Erythroblast (primary cell): ENCODE data around the gene HERC3.

ENCODE experiments used
- DNase-seq, 2 experiments: peaks; one replicate each; lab custom pipeline; 2025; lab: John Stamatoyannopoulos, UW
- GATA1 ChIP-seq: IDR thresholded peaks from 2 replicates; pipeline ENCODE4 v1.6.1; 2011; ENCODE audit warnings: low read depth, mild to moderate bottlenecking, control low read depth, low read length, moderate library complexity
- POLR2A ChIP-seq: IDR thresholded peaks from 2 replicates; pipeline ENCODE4 v1.6.1; 2011; ENCODE audit warnings: mild to moderate bottlenecking, low read length

Gene HERC3

GRCh38 chr4:88591787-88592599 lies at the start of gene HERC3:
Gene HERC3, plus strand, starts transcription at chr4:88592480. Its CDS starts 13,344 bp downstream, at chr4:88605824.
- TF ChIP-seq POLR2A (peak; percentile 4), GATA1 (no peak)
- peak; percentile 92 to 95 for DNase-seq

- DNase-seq = no peak
Measured at GRCh38 chr4:88549815-88550214, 42.5 kb upstream of the HERC3 start.

GRCh38 chr4:88567591-88567990 lies 24.7 kb upstream of the HERC3 start:
- no peak for DNase-seq
- no peak for TF ChIP-seq POLR2A
- TF ChIP-seq GATA1 = no peak

More at GRCh38 chr4:88549815-88550214, 42.5 kb upstream of the HERC3 start:
- TF ChIP-seq POLR2A (no peak), GATA1 (no peak)

GRCh38 chr4:88570001-88570400 lies 22.3 kb upstream of the HERC3 start:
- DNase-seq = no peak
- TF ChIP-seq GATA1 (no peak), POLR2A (no peak)

GRCh38 chr4:88573276-88573980 lies 18.9 kb upstream of the HERC3 start:
- no peak for DNase-seq
- no peak for TF ChIP-seq GATA1
- no peak for TF ChIP-seq POLR2A

DNA sequence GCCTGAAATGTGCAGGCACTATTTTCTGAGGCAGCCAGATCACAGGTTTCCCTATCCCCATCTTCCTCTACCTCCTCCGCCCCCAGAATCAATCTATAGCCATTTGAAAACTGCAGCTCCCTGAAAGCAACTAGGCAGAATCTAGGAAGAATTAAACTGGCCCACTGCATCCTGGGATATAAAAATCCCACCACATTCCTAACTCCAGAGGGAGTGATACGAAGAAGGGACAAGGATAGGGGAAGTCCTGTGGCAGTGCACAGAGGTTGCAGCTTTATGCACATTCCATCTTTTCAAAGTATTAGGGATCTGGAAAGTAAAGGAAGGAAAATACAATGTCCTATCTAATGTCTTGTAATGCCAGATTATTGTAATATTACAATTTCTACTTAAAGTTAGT lies 18.3 kb upstream of the HERC3 start:
- no peak for DNase-seq
- TF ChIP-seq GATA1 = no peak
- no peak for TF ChIP-seq POLR2A

DNA sequence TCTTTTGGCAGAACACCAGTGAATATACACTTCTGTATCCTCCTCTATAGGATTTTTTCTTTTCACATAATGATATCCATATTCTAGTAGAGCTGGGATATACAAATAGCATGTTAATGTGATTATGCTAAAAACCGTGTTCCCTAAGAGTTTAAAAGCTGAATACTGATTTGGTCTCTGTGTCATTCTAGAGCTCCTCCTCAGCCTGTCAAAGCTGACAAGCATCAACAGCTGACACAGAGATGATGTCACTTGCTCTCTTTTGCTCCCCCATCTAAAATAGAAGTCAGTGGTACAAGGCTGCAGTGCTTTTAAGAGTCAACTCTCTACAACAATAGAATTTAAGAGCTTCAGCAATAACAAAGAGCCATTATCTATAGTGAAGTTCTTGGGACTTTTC lies 17.1 kb upstream of the HERC3 start:
- TF ChIP-seq POLR2A (no peak), GATA1 (no peak)
- no peak for DNase-seq

- TF ChIP-seq GATA1 (no peak), POLR2A (no peak)
Measured at GRCh38 chr4:88582493-88582892, 9.8 kb upstream of the HERC3 start.

GRCh38 chr4:88583631-88584470 lies 8.4 kb upstream of the HERC3 start:
- TF ChIP-seq POLR2A (no peak), GATA1 (no peak)
- DNase-seq = no peak

More at GRCh38 chr4:88582493-88582892, 9.8 kb upstream of the HERC3 start:
- DNase-seq = no peak

DNA sequence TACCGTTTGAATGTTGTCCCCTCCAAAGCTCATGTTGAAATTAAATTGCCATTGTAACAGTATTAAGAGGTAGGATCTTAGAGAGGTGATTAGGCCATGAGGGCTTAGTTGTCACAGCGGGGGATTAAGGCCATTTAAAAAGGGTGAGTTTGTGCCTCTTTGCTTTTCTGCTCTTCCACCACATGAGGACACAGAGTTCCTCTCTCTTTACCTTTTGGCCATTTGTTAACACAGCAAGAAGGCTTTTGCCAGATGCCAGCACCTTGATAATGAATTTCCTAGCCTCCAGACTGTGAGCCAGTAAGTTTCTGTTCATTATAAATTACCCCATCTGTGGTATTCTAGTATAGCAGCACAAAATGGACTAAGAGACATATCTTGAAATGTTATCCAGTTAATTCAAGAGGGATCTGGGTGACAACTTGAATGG lies 7.8 kb upstream of the HERC3 start:
- TF ChIP-seq POLR2A (no peak), GATA1 (no peak)
- no peak for DNase-seq

DNA sequence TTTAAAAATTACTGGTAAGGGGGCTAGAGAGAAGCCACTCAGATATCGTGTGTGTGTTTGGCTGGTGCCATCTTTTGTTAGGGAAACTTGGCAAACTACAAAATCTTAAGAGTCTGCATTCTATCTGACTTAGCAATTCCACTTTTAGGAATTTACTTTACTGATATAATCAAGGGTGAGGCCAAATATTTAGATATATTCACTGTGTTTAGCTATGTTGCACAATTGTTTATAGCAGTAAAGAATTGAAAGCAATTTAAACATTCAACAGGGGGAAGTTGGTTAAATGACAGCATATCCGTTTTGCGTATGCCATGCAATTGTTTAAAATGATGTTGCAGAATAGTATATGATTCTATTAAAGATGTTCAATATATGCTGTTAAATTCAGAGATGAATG lies 6.4 kb upstream of the HERC3 start:
- no peak for TF ChIP-seq POLR2A
- no peak for TF ChIP-seq GATA1
- DNase-seq = no peak

DNA sequence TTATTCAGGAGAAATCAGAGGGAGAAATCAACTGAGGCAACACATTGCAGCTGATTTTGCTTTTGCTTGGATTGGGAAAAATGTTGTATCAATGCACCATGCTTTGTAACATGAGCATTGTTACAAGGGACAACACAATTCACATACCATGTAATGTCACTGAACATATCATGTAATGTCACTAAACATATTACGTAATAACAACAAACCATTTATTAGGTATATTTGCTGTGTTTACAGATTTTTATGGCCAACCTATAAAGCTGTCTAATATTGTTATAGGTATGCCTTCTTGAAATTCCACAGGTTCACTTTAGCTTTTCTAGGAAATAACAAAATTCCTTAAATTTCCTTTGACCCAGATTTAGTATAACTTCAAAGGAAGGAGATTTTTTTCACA lies 5.0 kb upstream of the HERC3 start:
- no peak for DNase-seq
- TF ChIP-seq POLR2A (no peak), GATA1 (no peak)
